Neural cell (in vitro differentiated cells): ENCODE results near the gene PLEKHG5. TPM values are rescaled to one million over a fixed set of nuclear protein-coding genes. Genes with fewer than 3 reads are reported as not detected.

Experiments used
- H2AFZ ChIP-seq: fragments of 200-600, 300-800 bp; sonication (generic), shearing (Covaris generic); 2 replicates; pipeline ENCODE4 v1.6.0; 2014; ENCODE audit warnings: low read depth, mild to moderate bottlenecking, antibody characterized with exemption, low read length, moderate library complexity
- H3F3A ChIP-seq: fragments of 200-600 bp; shearing (Covaris generic); 2 replicates; pipeline ENCODE4 v1.6.1; 2016; ENCODE audit warnings: mild to moderate bottlenecking, moderate library complexity, mixed read lengths, antibody characterized with exemption, low read length; ENCODE audit not compliant: insufficient read depth, poor library complexity, severe bottlenecking
- H3K27ac ChIP-seq: fragments of 200-600, 300-800 bp; sonication (generic), shearing (Covaris generic); 2 replicates; pipeline ENCODE4 v1.5.1; 2014; ENCODE audit warnings: mild to moderate bottlenecking, low read length, moderate library complexity
- H3K27me3 ChIP-seq: fragments of 300-800, 200-600 bp; sonication (generic), shearing (Covaris generic); 2 replicates; pipeline ENCODE4 v1.6.0; 2014; ENCODE audit warnings: mild to moderate bottlenecking, low read depth, low read length, moderate library complexity; ENCODE audit not compliant: insufficient read depth
- H3K36me3 ChIP-seq: fragments of 300-800, 200-600 bp; sonication (generic), shearing (Covaris generic); 2 replicates; pipeline ENCODE4 v1.5.1; 2014; ENCODE audit warnings: mild to moderate bottlenecking, antibody characterized with exemption, low read length, moderate library complexity; ENCODE audit not compliant: insufficient read depth
- H3K4me2 ChIP-seq: fragments of 300-800, 200-600 bp; sonication (generic), shearing (Covaris generic); 2 replicates; pipeline ENCODE4 v1.6.0; 2014; ENCODE audit warnings: mild to moderate bottlenecking, low read length
- H3K4me3 ChIP-seq: fragments of 300-800, 200-600 bp; sonication (generic), shearing (Covaris generic); 2 replicates; pipeline ENCODE4 v1.5.1; 2014; ENCODE audit warnings: mild to moderate bottlenecking, low read length, moderate library complexity
- H3K79me2 ChIP-seq: fragments of 200-600 bp; shearing (Covaris generic); replicated peaks from 2 replicates; pipeline ENCODE4 v1.6.0; 2014; ENCODE audit warnings: mild to moderate bottlenecking, low read length, moderate library complexity; ENCODE audit not compliant: insufficient read depth
- H3K9ac ChIP-seq: fragments of 300-800, 200-600 bp; sonication (generic), shearing (Covaris generic); 2 replicates; pipeline ENCODE4 v1.6.1; 2016; ENCODE audit warnings: mild to moderate bottlenecking, low read length, mixed read lengths
- H3K9me2 ChIP-seq: fragments of 200-600 bp; shearing (Covaris generic); 2 replicates; pipeline ENCODE4 v1.6.1; 2016; ENCODE audit warnings: mild to moderate bottlenecking, low read length, mixed read lengths; ENCODE audit not compliant: insufficient read depth
- H3K9me3 ChIP-seq: fragments of 200-600, 300-800 bp; sonication (generic), shearing (Covaris generic); 2 replicates; pipeline ENCODE4 v1.6.1; 2016; ENCODE audit warnings: mild to moderate bottlenecking, mixed run types, low read length, moderate library complexity, mixed read lengths
- H4K20me1 ChIP-seq: fragments of 200-600 bp; shearing (Covaris generic); 2 replicates; pipeline ENCODE4 v1.6.1; 2016; ENCODE audit warnings: mild to moderate bottlenecking, mixed run types; ENCODE audit not compliant: insufficient read depth
- EP300 ChIP-seq: fragments of 450-650 bp; conservative IDR thresholded peaks from 2 replicates; pipeline ENCODE4 v1.6.1; 2014; ENCODE audit warnings: antibody characterized with exemption, mild to moderate bottlenecking, moderate library complexity; ENCODE audit not compliant: poor library complexity, severe bottlenecking
- EZH2 ChIP-seq: fragments of 200-600, 300-800 bp; shearing (Covaris generic), sonication (generic); IDR thresholded peaks from 2 replicates; pipeline ENCODE4 v1.6.1; 2014; ENCODE audit warnings: antibody characterized with exemption, low read length, borderline replicate concordance, mild to moderate bottlenecking; ENCODE audit not compliant: insufficient read depth, poor library complexity, severe bottlenecking
- MXI1 ChIP-seq: fragments of 450-650 bp; conservative IDR thresholded peaks from 2 replicates; pipeline ENCODE4 v1.6.1; 2014; ENCODE audit warnings: antibody characterized with exemption, mild to moderate bottlenecking; ENCODE audit not compliant: poor library complexity, severe bottlenecking
- POLR2AphosphoS5 ChIP-seq: IDR thresholded peaks from 2 replicates; pipeline ENCODE4 v1.6.1; 2012
- RAD21 ChIP-seq: fragments of 450-650 bp; conservative IDR thresholded peaks from 2 replicates; pipeline ENCODE4 v1.6.1; 2014; ENCODE audit warnings: antibody characterized with exemption, mild to moderate bottlenecking, moderate library complexity
- SMC3 ChIP-seq: fragments of 450-650 bp; conservative IDR thresholded peaks from 2 replicates; pipeline ENCODE4 v1.6.1; 2014; ENCODE audit warnings: antibody characterized with exemption, mild to moderate bottlenecking, moderate library complexity; ENCODE audit not compliant: poor library complexity
- TAF1 ChIP-seq: IDR thresholded peaks from 2 replicates; pipeline ENCODE4 v1.6.1; 2012; ENCODE audit warnings: low read depth
- polyA plus RNA-seq: library from polyadenylated mRNA; depleted of rRNA; stranded (reverse); fragments of >200 nt; gene quantifications from 2 replicates; pipeline ENCODE4 v1.2.3, GENCODE V29; 2014
- TF ChIP-seq, protein P1 (sequence below): IDR thresholded peaks from 2 replicates; pipeline ENCODE4 v1.6.1; 2012; ENCODE audit warnings: borderline replicate concordance
- TF ChIP-seq, protein P2 (sequence below): fragments of 450-650 bp; IDR thresholded peaks from 2 replicates; pipeline ENCODE4 v1.5.1; 2014; ENCODE audit warnings: antibody characterized with exemption, mild to moderate bottlenecking, moderate library complexity; ENCODE audit not compliant: poor library complexity, severe bottlenecking

Gene PLEKHG5
- polyA plus RNA-seq, 1 donor from 2014 or later = 24.0 TPM

DNA sequence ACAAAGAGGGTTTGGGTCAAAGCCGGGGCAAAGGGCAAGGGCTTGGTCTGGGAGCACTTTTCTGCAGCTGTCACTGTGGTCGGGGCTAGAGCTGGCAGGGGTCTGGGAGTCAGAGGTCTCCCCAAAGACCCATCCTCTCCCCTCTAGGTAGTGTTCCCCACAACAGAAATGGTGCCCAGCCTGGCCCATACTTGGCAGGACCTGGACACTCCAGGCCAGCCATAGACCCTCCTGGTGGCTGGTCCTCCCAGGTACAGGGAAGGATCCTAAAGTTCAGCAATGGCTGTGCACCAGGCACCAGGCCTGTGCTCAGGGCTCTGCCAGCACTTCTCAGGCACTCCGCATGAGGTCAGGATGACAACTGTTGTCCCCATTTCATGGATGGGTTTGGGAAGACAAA lies 55.9 kb downstream of the PLEKHG5 start:
- H3F3A ChIP-seq = no peaks in the 10 kb centered on the region
- H3K36me3 ChIP-seq = no peaks in the 10 kb centered on the region
- H3K27me3 ChIP-seq = peaks cover 6% of the 10 kb centered on the region
- H3K9ac ChIP-seq = no peak overlapping the region
- H3K4me2 ChIP-seq = no peak overlapping the region
- no peak overlapping the region for H2AFZ ChIP-seq
- H3K4me3 ChIP-seq = no peak overlapping the region
- H3K27ac ChIP-seq = no peak overlapping the region
- no peaks in the 10 kb centered on the region for H3K9me2 ChIP-seq
- H4K20me1 ChIP-seq = no peaks in the 10 kb centered on the region
- no peaks in the 10 kb centered on the region for H3K79me2 ChIP-seq
- H3K9me3 ChIP-seq = no peaks in the 10 kb centered on the region
- TF ChIP-seq EP300 = no peak
- TF ChIP-seq, protein P1, sequence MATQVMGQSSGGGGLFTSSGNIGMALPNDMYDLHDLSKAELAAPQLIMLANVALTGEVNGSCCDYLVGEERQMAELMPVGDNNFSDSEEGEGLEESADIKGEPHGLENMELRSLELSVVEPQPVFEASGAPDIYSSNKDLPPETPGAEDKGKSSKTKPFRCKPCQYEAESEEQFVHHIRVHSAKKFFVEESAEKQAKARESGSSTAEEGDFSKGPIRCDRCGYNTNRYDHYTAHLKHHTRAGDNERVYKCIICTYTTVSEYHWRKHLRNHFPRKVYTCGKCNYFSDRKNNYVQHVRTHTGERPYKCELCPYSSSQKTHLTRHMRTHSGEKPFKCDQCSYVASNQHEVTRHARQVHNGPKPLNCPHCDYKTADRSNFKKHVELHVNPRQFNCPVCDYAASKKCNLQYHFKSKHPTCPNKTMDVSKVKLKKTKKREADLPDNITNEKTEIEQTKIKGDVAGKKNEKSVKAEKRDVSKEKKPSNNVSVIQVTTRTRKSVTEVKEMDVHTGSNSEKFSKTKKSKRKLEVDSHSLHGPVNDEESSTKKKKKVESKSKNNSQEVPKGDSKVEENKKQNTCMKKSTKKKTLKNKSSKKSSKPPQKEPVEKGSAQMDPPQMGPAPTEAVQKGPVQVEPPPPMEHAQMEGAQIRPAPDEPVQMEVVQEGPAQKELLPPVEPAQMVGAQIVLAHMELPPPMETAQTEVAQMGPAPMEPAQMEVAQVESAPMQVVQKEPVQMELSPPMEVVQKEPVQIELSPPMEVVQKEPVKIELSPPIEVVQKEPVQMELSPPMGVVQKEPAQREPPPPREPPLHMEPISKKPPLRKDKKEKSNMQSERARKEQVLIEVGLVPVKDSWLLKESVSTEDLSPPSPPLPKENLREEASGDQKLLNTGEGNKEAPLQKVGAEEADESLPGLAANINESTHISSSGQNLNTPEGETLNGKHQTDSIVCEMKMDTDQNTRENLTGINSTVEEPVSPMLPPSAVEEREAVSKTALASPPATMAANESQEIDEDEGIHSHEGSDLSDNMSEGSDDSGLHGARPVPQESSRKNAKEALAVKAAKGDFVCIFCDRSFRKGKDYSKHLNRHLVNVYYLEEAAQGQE = no peak
- TF ChIP-seq, protein P2, sequence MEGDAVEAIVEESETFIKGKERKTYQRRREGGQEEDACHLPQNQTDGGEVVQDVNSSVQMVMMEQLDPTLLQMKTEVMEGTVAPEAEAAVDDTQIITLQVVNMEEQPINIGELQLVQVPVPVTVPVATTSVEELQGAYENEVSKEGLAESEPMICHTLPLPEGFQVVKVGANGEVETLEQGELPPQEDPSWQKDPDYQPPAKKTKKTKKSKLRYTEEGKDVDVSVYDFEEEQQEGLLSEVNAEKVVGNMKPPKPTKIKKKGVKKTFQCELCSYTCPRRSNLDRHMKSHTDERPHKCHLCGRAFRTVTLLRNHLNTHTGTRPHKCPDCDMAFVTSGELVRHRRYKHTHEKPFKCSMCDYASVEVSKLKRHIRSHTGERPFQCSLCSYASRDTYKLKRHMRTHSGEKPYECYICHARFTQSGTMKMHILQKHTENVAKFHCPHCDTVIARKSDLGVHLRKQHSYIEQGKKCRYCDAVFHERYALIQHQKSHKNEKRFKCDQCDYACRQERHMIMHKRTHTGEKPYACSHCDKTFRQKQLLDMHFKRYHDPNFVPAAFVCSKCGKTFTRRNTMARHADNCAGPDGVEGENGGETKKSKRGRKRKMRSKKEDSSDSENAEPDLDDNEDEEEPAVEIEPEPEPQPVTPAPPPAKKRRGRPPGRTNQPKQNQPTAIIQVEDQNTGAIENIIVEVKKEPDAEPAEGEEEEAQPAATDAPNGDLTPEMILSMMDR = no peak
- TF ChIP-seq TAF1 = no peak
- TF ChIP-seq MXI1 = no peak
- TF ChIP-seq POLR2AphosphoS5 = no peak
- TF ChIP-seq SMC3 = no peak
- TF ChIP-seq EZH2 = no peak

DNA sequence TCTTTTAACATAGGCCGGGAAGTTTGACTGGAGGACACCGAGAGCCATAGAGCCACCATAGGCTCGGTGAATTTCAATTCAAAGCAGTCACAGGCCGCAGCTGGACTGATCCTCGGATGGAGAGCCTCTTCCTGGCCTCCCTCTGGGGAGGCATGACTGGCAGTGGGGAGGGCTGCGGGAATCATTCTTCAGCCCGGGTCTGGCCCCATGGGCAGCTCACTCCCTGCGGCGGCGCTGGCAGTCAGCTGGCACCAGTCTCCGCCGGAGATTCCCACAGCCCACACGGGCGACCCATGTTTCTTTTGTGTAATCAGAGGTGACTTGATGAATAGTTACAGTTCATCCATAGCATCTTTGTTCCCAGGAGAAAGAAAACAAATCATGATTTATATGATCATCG lies 56.3 kb downstream of the PLEKHG5 start:
- no peak overlapping the region for H3K4me2 ChIP-seq
- H3K9me3 ChIP-seq = no peaks in the 10 kb centered on the region
- H3F3A ChIP-seq = no peaks in the 10 kb centered on the region
- H3K27me3 ChIP-seq = peaks cover 4% of the 10 kb centered on the region
- H3K9me2 ChIP-seq = no peaks in the 10 kb centered on the region
- H3K27ac ChIP-seq = no peak overlapping the region
- H3K79me2 ChIP-seq = no peaks in the 10 kb centered on the region
- TF ChIP-seq POLR2AphosphoS5 = no peak
- no peak for TF ChIP-seq MXI1
- no peak for TF ChIP-seq SMC3
- no peak for TF ChIP-seq TAF1
- TF ChIP-seq, protein P1 = no peak
- no peak for TF ChIP-seq EP300
- TF ChIP-seq, protein P2 = no peak
- TF ChIP-seq RAD21 = no peak
- H2AFZ ChIP-seq = no peak overlapping the region
- no peak overlapping the region for H3K9ac ChIP-seq
- no peak overlapping the region for H3K4me3 ChIP-seq
- H3K36me3 ChIP-seq = no peaks in the 10 kb centered on the region
- H4K20me1 ChIP-seq = no peaks in the 10 kb centered on the region
